OCI-LY1 (cell line): ENCODE results near the gene SHCBP1.
A peak's percentile ranks its signal among the peaks of the same experiment; 100 is the strongest.

Source experiments
- CTCF ChIP-seq: fragments of 200-600 bp; sonication (generic), shearing (Covaris generic); IDR thresholded peaks from 2 replicates; pipeline ENCODE4 v1.5.1; 2017; ENCODE audit warnings: mild to moderate bottlenecking, antibody characterized with exemption, low read length, moderate library complexity, mixed read lengths
- EZH2 ChIP-seq: fragments of 200-600 bp; sonication (generic), shearing (Covaris generic); IDR thresholded peaks from 2 replicates; pipeline ENCODE4 v1.8.0; 2017; ENCODE audit warnings: borderline replicate concordance, mixed run types, mild to moderate bottlenecking, antibody characterized with exemption, low read length, moderate library complexity, mixed read lengths

- TF ChIP-seq CTCF (peak; percentile 19; the same call in 1 of the 2 replicates), EZH2 (no peak)
Measured at GRCh38 chr16:46629331-46630219, 8.4 kb upstream of the SHCBP1 start.
